Hematopoietic multipotent progenitor cell treated with erythropoietin and hydrocortisone succinate and interleukin-3 and kit ligand, for 6 days (in vitro differentiated cells): ENCODE results near the gene CD300C.
"Not testable (repeated sequence)": the region's sequence is repeated elsewhere in the genome, so short reads cannot be mapped to it uniquely, and the experiment has no call there.

Source experiments
- DNase-seq: peaks from one replicate; pipeline ENCODE4 v3.0.0-alpha.2; 2015

CD300C gene

DNA sequence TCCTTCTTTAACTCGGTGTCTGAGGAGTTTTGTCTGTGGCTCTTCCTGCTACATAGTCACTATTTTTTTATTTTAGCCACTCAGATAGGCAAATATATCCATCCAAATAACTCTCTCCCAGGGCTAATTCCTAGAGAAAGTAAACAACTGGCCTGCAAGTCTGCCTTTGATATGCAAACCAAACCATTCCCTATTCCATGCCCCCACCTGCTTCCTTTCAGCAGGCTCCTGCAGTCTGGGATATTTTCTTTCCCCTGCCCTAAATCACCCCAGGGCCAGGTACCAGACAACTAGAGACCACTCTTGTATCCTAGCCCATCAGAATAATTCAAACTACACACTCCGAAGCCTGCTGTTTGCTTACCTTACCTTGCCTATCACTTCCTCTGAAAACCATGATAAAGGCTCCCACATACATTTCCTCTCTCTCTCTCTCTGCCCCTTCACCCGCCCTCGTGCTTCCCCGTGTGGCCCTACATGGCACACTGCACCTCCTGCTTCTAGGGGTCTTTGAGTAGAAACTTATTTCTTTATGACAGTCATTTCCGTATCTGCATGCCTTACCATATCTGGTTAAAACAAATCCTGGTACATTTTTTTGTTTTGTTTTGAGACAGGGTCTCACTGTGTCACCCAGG is 13.1 kb upstream of the CD300C start:
- no peak for DNase-seq

DNA sequence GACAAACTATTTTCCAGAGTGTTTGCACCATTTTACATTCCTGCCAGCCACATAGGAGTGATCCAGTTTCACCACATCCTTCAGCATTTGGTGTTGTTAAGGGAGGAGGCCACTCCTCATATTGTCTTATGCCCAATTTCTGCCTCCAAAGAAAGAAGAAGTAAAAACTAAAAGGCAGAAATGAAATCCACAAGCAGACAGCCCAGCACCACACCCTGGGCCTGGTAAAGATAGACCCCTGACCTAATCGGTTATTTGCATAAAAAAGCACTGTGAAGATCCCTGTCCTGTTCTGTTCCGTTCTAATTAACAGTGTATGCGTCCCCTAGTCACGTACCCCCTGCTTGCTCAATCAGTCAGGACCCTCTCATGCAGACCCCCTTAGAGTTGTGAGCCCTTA is 12.5 kb upstream of the CD300C start:
- DNase-seq, result not testable (repeated sequence)

DNA sequence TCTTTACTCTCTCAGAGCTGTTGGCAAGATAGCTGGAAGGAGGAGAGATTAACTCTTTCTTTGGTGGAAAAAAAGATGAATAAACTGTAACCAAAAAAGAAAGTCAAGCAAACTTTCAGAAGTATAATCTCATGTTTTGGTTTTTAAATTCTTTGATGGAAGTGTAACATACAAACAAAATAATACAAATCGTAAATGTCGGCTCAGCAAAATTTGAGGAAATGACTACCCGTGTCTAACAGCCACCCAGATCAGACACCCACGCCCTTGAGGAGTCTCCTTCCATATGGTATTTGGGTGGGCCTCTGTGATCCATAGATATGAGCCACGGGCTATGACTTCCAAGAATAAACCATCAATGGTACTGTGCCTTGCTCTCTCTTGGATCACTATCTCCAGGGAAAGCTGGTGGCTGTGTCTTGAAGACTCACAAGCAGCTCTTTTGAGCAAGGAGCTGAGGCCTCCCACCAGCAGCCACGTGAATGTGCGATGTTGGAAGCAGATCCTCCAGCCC is 9.6 kb upstream of the CD300C start:
- DNase-seq, result peak; percentile 54

DNA sequence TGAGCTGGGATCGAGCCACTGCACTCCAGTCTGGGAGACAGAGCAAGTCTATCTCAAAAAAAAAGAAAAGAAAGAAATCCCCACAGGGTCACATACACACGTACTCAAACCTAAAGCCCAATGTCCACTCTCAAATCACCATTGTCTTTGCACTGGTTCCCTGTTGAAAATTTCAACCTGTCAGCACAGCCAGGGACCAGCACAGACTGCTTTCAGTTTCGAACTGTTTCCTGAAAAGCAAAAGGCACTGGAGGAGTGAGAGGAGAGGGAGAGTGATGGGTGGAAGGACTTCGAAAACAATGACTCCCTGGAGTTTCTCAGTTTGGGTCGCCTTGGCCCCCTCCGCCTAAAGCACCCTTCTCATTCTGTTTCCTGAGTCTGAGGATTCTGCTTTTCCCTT is 9.0 kb upstream of the CD300C start:
- DNase-seq, result no peak

DNA sequence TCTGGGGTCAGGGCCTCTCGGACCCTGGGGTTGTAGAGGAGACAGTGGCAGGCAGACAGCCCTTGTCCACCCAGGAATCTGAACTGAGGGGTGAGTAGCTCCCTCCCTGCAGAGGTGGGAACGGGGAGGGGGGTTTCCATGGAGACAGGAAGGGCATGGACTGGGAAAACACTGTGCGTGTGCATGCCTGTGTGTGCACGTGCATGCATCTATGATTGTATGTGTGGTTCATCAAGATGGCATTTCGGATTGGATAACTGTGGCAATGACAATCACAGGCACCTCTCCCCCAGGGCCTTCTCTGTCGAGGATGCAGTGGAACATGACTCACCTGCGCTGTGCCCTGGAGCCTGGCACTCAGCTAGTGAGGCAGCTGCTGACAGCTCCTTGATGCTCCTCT is 6.1 kb upstream of the CD300C start:
- no peak for DNase-seq

DNA sequence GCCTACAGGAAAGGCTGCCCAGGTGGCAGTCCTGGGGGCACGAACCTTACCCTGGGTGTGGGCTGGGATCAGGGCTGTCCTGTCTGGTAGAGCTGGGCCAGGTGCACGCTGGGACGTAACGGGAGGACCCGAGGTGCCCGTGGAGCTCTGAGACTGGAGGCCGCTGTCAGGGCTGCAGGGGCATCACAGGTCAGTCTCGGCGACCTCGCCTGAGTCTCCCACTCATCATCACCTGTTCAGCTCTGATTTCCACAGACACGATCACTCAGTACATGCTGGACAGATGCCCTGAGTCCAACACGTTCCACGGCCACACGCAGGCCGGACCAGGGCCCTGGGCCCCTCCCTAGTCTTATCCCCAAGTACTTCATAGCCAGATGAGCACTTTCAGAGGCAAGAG is 4.7 kb upstream of the CD300C start:
- no peak for DNase-seq

GRCh38 chr17:74549343-74549742 is 3.4 kb upstream of the CD300C start:
- no peak for DNase-seq

- no peak for DNase-seq
These were observed 1.8 kb upstream of the CD300C start for GRCh38 chr17:74547736-74548135.

DNA sequence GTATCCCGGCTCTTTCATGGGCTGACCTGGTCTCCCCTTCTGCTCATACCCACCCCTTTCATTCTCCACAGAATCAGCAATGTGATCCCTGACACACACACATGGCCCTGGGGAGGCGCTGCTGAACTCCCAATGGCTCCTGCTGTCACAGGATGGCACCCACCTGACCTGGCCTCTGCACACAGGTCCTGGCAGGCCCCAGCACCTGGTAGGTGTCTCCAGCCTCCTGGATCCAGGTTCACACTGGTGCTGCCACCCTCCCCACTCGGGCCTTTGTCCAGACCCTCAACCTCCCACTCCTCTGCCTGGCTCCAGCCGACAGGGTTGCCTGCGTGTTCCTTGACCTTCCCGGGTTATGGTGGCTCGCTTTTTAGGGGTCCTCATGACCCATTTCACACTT is 1.3 kb upstream of the CD300C start:
- no peak for DNase-seq

DNA sequence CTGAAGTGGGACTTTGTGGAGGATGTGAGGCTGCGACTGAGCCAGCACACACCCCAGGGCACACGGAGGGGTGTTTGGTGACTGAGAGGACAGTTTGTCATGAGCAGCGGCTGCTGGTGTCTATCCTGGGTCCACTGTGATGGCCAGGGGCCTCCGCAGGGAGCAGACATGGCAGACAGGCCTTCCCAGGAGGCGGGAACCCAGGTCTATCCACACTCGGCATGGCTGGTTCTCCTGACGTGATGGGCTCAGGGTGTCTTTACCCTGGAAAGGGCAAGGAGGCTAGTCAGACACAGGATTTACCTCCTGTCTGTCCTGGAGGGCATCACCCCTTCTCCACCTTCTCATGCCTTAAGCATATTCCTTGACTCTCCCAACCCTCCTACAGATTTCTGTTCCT is 671 bp upstream of the CD300C start:
- no peak for DNase-seq

DNA sequence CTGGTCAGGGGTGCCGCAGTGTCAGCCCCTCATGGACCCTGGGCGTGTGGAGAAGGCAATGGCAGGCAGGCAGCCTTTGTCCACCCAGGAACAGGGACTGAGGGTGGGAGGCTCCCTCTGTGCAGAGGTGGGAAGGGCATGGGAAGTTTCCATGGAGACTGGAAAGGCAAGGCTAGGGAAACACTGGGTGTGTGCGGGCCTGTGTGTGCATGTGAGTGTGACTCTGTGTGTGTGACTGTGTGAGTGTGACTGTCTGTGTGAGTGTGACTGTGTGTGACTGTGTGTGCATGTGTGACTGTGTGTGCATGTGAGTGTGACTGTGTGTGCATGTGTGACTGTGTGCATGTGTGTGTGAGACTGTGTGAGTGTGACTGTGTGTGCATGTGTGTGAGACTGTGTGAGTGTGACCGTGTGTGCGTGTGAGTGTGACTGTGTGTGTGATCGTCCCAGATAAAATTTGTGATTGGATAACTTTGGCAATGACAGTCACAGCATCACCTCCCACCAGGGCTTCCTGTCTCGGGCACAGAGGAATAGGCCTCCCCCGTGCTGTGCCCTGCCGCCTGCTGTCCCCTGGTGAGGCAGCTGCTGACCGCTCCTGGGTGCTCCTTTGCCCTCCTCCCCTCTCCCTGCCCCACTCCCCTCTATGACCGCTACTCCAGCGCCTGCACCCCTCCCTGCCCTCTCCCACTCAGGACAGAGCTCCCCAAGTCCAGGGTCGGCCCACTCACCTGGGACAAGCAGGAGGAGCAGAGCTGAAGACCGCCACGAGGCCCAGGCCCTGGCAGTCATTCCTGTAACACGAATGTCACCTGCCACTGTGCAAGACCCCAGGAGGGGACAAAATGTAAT is 698 bp downstream of the CD300C start:
- DNase-seq, result no peak

GRCh38 chr17:74543891-74544760 is 1.8 kb downstream of the CD300C start:
- DNase-seq, result no peak

- DNase-seq, result no peak
These were observed 2.5 kb downstream of the CD300C start for GRCh38 chr17:74543406-74543805.

GRCh38 chr17:74542727-74543383 is 3.1 kb downstream of the CD300C start:
- no peak for DNase-seq

DNA sequence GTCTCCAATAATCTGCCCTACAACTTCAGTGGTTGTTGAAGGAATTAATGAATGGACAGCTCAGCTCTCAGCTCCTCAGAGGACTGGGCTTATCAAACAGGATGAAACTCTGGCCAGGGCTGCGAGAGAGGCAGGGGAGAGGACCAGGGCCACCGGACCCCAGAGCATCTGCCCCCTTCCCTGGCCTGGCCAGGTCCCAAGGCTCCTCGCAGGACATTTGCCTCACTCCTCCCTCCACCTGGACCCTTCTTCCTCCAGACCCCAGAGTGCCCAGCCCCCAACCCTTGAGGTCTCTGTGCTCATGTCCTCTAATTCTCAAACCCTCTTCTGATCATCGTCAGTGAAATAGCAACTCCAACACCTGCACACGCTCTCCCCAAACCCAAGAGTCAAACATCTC is 3.7 kb downstream of the CD300C start:
- no peak for DNase-seq

DNA sequence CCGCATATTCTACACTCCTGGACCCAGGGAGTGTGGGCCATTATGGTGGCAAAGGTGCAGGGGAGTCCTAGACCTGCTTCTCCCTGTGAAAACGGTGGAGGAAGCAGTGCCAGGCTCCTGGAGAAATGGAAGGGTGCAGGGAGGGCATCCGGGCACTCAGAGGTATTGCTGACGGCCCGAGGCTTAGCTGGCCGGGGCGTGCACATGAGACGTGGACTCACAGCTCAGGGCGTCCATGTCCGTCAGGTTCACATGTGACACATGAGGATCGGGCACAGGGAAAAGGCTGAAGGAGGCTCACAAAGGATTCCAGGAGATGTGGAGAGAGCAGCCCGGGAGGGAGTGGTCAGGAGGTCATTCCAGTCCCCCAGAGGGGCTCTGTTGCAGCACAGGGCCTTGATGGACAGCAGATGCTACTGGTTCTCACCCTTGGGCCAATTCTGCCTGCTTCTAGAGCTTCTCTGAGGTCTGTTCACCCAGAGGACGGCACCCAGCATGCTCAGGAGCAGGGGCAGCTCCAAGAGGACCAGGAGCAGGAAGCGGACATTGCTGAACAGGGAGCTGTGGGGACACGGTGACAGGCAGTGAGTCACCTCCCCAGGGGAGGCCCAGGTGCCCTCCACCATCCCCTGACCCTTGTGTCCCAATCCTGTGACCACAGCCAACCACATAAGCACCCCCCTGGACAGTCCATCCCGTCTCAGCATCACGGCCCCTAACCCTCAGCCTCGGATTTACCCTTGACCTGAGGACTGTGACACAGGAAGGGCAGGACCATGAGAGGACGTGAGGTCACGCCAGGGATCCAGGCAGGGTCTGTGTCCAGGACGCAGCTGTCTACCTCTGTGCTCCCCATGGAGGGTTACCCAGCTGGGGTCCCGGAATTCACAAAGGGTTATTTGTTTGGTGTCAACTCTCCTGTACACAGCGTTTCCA is 4.5 kb downstream of the CD300C start:
- no peak for DNase-seq

DNA sequence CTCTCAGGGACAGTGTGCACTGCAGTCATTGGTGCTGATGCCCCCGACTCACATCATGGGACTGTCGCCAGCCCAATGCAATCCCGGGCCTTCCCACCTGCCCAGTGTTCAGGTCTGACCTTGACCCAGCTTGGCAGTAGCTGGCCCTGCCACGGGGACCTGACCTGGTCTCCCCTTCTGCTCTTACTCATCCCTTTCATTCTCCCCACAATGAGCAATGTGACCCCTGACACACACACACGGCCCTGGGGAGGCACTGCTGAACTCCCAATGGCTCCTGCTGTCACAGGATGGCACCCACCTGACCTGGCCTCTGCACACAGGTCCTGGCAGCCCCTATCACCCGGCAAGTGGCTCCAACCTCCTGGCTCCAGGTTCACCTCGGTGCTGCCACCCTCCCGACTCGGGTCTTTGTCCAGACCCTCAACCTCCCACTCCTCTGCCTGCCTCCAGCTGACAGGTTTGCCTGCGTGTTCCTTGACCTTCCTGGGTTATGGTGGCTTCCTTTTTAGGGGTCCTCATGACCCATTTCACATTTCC is 6.6 kb downstream of the CD300C start:
- no peak for DNase-seq

GRCh38 chr17:74536890-74537289 is 9.0 kb downstream of the CD300C start:
- no peak for DNase-seq

GRCh38 chr17:74532115-74532514 is 13.8 kb downstream of the CD300C start:
- DNase-seq, result peak; percentile 94

- DNase-seq, result no peak
These were observed 14.6 kb downstream of the CD300C start, which contains the start of gene CD300LB for GRCh38 chr17:74531231-74531761. Gene CD300LB, minus strand, starts transcription at chr17:74531475. Its CDS starts 125 bp downstream, at chr17:74531350.

DNA sequence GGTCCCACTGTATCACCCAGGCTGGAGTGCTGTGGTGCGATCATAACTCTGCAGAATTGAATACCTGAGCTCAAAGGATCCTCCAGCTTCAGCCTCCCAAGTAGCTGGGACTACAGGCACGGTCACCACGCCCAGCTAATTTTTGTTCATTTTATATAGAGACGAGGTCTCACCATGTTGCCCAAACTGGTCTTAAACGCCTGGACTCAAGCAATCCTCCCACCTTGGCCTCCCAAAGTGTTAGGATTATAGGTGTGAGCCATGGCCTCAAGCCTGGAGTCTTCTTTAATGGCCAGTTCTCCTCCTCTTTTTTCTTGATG is 15.1 kb downstream of the CD300C start:
- DNase-seq, result no peak
